ENCODE results near the gene MRPS34.

MRPS34 gene

GRCh38 chr16:1760911-1761310, 12.0 kb downstream of the MRPS34 start:
- H3K4me3 ChIP-seq (replicated peaks; ENCODE audit: low read depth, low read length), result no peak overlapping the region
- no peak for TF ChIP-seq CTCF (IDR thresholded peaks at IDR 0.05; ENCODE audit: low read length, missing control alignments)
- DNase-seq (ENCODE audit: low read depth), result no peak

- TF ChIP-seq CTCF (IDR thresholded peaks at IDR 0.05; ENCODE audit: low read length, missing control alignments), result no peak
- DNase-seq (ENCODE audit: low read depth), result no peak
- H3K4me3 ChIP-seq (replicated peaks; ENCODE audit: low read depth, low read length), result no peak overlapping the region
Measured at GRCh38 chr16:1759511-1759910, 13.4 kb downstream of the MRPS34 start.

GRCh38 chr16:1758923-1759322, 14.0 kb downstream of the MRPS34 start:
- H3K4me3 ChIP-seq (replicated peaks; ENCODE audit: low read depth, low read length), result no peak overlapping the region
- no peak for TF ChIP-seq CTCF (IDR thresholded peaks at IDR 0.05; ENCODE audit: low read length, missing control alignments)
- DNase-seq (ENCODE audit: low read depth), result no peak

GRCh38 chr16:1757714-1758461, 15.0 kb downstream of the MRPS34 start:
- no peak for TF ChIP-seq CTCF (IDR thresholded peaks at IDR 0.05; ENCODE audit: low read length, missing control alignments)
- no peak overlapping the region for H3K4me3 ChIP-seq (replicated peaks; ENCODE audit: low read depth, low read length)
- DNase-seq (ENCODE audit: low read depth), result no peak

DNA sequence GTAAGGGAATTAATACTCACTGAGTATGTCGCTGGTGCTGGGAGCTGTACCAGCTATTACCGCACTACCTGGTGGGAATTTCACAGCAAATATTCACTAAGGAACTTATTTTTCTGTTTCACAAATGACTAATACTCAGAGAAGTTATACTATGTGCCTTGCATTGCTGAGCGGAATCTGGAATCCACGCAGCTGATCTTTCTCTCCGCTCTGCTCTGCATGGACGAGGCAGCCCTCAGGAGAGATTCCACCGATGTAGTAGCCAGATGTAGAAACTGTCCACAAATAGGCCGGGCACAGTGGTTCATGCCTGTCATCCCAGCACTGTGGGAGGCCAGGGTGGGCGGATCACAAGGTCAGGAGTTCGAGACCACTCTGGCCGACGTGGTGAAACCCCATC, 18.7 kb downstream of the MRPS34 start:
- no peak for DNase-seq (ENCODE audit: low read depth)
- TF ChIP-seq CTCF (IDR thresholded peaks at IDR 0.05; ENCODE audit: low read length, missing control alignments), result no peak
- H3K4me3 ChIP-seq (replicated peaks; ENCODE audit: low read depth, low read length), result no peak overlapping the region

DNA sequence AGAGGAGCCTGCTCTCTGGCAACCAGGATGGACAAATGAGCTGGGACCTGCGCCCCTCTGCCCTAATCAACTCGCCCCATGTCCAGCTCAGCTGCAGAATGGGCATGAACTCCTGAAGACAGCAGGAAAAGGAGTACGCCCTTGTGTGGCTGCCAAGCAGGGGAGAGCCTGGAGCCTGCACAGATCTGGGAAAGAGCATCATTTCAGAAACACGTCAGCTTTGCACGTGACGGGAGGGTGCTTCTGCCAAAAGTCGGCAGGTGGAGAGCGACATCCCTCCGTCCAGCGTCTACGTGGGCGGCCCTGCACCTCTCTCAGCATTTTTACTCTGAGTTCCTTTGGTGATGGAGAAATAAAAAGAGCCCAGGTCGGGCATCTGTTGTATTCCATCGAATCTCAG, 20.1 kb downstream of the MRPS34 start:
- DNase-seq (ENCODE audit: low read depth), result no peak
- TF ChIP-seq CTCF (IDR thresholded peaks at IDR 0.05; ENCODE audit: low read length, missing control alignments), result no peak
- no peak overlapping the region for H3K4me3 ChIP-seq (replicated peaks; ENCODE audit: low read depth, low read length)

DNA sequence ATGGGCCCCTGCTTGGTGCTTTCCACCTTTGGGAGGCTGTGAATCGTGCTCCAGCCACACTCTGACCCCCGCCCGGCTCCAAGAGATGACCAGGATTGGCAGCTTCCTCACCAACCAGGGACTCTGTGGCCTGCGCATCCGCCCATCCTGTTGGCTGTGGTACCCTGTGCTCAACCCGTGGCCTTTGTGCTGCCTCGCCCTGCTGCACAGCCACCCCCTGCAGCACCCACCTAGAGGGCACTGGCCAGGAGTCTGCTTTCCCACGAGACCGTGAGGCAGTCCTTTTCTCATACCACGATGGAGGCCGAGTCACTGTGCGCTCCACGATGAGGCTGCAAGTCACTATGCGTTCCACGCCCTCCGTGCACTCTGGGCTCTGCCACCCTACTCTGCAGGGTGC, 21.0 kb downstream of the MRPS34 start:
- DNase-seq (ENCODE audit: low read depth), result no peak
- no peak overlapping the region for H3K4me3 ChIP-seq (replicated peaks; ENCODE audit: low read depth, low read length)
- TF ChIP-seq CTCF (IDR thresholded peaks at IDR 0.05; ENCODE audit: low read length, missing control alignments), result no peak
